Measurements from ENCODE around the gene WNT9A.
"Not testable (repeated sequence)": the region's sequence is repeated elsewhere in the genome, so short reads cannot be mapped to it uniquely, and the experiment has no call there.

Gene WNT9A

GRCh38 chr1:227913764-227914721, 33.7 kb downstream of the WNT9A start:
- in situ Hi-C loops (cut with MboI; ENCODE audit: low sequenced_read_pairs): no loop called here

- in situ Hi-C loops (cut with MboI; ENCODE audit: low sequenced_read_pairs): no loop called here
Observed at GRCh38 chr1:227913396-227913763, 34.4 kb downstream of the WNT9A start.

- in situ Hi-C loops (cut with MboI; ENCODE audit: low sequenced_read_pairs): no loop called here
Observed at GRCh38 chr1:227912866-227913265, 34.9 kb downstream of the WNT9A start.

- in situ Hi-C loops (cut with MboI; ENCODE audit: low sequenced_read_pairs): no loop called here
Observed at GRCh38 chr1:227911376-227911775, 36.4 kb downstream of the WNT9A start.

GRCh38 chr1:227910511-227911153, 37.1 kb downstream of the WNT9A start:
- in situ Hi-C loops (cut with MboI; ENCODE audit: low sequenced_read_pairs): no loop called here

GRCh38 chr1:227909923-227910328, 37.8 kb downstream of the WNT9A start:
- in situ Hi-C loops (cut with MboI; ENCODE audit: low sequenced_read_pairs): not testable (repeated sequence)

GRCh38 chr1:227909188-227909587, 38.5 kb downstream of the WNT9A start:
- in situ Hi-C loops (cut with MboI; ENCODE audit: low sequenced_read_pairs): no loop called here

GRCh38 chr1:227908359-227908758, 39.4 kb downstream of the WNT9A start:
- in situ Hi-C loops (cut with MboI; ENCODE audit: low sequenced_read_pairs): no loop called here

GRCh38 chr1:227907439-227908015, 40.2 kb downstream of the WNT9A start:
- in situ Hi-C loops (cut with MboI; ENCODE audit: low sequenced_read_pairs): no loop called here

GRCh38 chr1:227906550-227907071, 41.1 kb downstream of the WNT9A start:
- in situ Hi-C loops (cut with MboI; ENCODE audit: low sequenced_read_pairs): no loop called here

- in situ Hi-C loops (cut with MboI; ENCODE audit: low sequenced_read_pairs): no loop called here
Observed at GRCh38 chr1:227905573-227906487, 41.9 kb downstream of the WNT9A start.

- in situ Hi-C loops (cut with MboI; ENCODE audit: low sequenced_read_pairs): no loop called here
Observed at GRCh38 chr1:227904541-227905335, 43.0 kb downstream of the WNT9A start.

- in situ Hi-C loops (cut with MboI; ENCODE audit: low sequenced_read_pairs): no loop called here
Observed at GRCh38 chr1:227903614-227904501, 43.9 kb downstream of the WNT9A start.

- in situ Hi-C loops (cut with MboI; ENCODE audit: low sequenced_read_pairs): no loop called here
Observed at GRCh38 chr1:227903061-227903521, 44.6 kb downstream of the WNT9A start.

GRCh38 chr1:227902641-227902990, 45.1 kb downstream of the WNT9A start:
- in situ Hi-C loops (cut with MboI; ENCODE audit: low sequenced_read_pairs): no loop called here

- in situ Hi-C loops (cut with MboI; ENCODE audit: low sequenced_read_pairs): no loop called here
Observed at GRCh38 chr1:227901906-227902640, 45.7 kb downstream of the WNT9A start.

GRCh38 chr1:227901239-227901905, 46.4 kb downstream of the WNT9A start:
- in situ Hi-C loops (cut with MboI; ENCODE audit: low sequenced_read_pairs): no loop called here
